GM21423 (cell line): ENCODE results near the gene PAQR9.

Experiments used
- ATAC-seq: cut with Tn5 transposase; IDR thresholded peaks from one replicate; pipeline ENCODE4 v1.9.1; 2021; ENCODE audit warnings: mild to moderate bottlenecking, moderate library complexity; ENCODE audit not compliant: unreplicated experiment

PAQR9 gene

GRCh38 chr3:142983318-142983717 lies 19.8 kb upstream of the PAQR9 start:
- ATAC-seq, result no peak

GRCh38 chr3:142982038-142982773 lies 18.7 kb upstream of the PAQR9 start:
- no peak for ATAC-seq

DNA sequence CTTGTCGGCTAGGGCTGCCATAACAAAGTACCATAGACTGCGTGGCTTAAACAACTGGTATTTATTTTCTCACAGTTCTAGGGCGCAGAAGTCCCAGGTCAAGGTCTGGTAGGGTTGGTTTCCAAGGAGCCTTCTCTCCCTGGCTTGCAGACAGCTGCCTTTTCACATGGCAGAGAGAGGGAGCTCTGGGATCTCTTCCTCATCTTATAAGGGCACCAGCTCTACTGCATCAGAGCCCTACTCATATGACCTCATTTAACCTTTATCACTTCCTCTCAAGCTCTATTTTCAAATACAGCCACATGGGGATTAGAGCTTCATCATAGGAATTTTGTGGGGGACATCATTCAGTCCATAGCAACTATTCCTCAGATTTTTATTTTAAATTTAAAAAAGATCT lies 17.6 kb upstream of the PAQR9 start:
- no peak for ATAC-seq

GRCh38 chr3:142977399-142977728 lies 13.9 kb upstream of the PAQR9 start:
- ATAC-seq, result no peak

GRCh38 chr3:142976621-142977398 lies 13.3 kb upstream of the PAQR9 start:
- ATAC-seq, result no peak

GRCh38 chr3:142975316-142975995 lies 12.0 kb upstream of the PAQR9 start:
- no peak for ATAC-seq

GRCh38 chr3:142973217-142974009 lies 9.9 kb upstream of the PAQR9 start:
- no peak for ATAC-seq

DNA sequence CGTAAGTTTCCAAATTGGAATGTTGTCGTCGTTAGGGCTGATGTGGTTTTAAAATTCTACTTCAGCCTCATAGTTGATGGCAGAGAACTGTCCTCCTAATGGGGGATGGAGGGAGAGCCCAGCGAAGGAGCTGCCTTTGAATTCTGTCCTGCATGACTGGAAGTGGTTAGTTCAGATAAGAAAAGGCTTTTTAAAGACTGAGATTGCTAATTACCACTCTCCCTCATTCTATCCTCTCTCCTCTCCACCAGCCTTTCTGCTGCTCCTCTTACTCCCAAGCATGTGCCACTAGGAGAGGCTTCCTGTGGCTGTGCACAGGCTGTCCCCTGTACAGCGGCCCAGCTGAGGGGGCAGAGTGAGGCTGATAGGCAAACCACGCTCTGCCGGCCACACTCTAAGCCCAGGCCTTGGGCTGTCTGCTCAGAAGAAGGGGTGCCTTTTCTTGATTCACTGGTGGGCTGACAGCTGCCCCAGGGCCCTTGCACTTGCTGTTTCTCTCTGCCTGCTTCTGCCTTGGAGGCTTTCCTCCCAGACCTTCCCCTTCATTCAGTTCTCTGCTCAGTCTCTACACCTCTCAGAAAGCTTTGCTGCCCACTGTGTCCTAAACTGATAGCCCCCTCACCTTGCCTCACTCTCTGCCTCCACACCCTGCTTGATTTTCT lies 8.7 kb upstream of the PAQR9 start:
- no peak for ATAC-seq

DNA sequence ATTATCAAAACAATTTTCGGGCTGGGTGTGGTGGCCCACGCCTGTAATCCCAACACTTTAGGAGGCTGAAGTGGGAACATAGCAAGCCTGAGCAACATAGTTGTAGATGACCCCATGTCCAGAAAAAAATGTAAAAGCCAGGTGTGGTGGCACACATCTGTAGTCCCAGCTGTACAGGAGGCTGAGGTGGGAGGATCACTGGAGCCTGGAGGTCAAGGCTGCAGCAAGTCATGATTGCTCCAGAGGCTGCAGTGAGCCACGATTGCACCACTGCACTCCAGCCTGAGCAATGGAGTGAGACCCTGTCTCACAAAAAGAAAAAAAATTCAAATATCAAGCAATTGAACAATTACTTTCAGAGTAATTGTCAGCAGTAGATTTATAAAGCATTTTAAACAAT lies 8.0 kb upstream of the PAQR9 start:
- no peak for ATAC-seq

DNA sequence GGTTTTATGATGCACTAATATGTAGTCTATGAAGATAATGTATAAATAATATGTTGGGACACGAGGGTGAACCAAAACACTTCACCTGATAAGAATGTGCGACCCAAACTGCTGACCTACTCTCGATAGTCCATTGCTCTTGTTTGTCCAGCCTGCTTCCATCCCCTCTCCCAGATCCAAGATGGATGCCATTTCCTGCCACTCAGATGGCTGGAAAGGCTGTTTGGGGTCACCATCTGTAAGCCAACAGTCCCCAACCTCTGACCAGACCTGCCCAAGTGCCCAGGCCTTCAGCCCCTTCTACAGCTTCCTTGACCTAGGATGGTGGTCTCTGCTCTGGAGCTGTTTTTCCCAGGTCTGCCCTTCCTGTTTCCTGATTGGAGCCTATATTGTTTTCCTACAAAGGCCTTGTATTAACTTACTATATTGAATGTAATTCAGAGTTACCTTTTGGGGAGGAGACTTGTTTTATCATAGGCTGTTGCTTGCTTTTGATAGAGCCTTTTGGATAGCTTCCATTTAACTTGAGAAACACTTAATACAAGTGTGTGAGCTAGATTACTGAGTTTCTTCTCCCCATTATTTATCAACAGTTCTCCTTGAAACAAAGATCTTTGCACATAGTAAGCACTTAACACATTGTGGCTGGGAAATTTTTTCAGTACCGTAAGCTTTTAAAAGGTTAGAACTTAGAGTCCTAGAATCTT lies 5.0 kb upstream of the PAQR9 start:
- ATAC-seq, result no peak

GRCh38 chr3:142966808-142967207 lies 3.3 kb upstream of the PAQR9 start:
- no peak for ATAC-seq

GRCh38 chr3:142965581-142965980 lies 2.1 kb upstream of the PAQR9 start:
- no peak for ATAC-seq

DNA sequence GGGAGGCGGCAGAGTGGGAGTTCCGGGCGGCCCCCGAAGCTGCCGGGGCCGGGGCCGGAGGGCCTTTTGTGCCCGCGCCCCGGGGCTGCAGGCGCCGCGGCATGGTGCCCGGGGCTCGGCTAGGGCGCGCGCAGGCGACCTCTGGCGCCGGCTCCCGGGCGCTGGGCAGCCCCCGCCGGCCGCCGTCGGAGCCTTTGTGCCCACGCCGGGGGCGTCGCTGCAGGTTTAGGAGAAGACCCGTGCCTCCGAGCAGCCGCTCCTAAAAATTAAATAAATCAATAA lies 299 bp downstream of the PAQR9 start:
- peak; percentile 20 for ATAC-seq

GRCh38 chr3:142962520-142963233 lies 797 bp downstream of the PAQR9 start:
- ATAC-seq, result no peak

DNA sequence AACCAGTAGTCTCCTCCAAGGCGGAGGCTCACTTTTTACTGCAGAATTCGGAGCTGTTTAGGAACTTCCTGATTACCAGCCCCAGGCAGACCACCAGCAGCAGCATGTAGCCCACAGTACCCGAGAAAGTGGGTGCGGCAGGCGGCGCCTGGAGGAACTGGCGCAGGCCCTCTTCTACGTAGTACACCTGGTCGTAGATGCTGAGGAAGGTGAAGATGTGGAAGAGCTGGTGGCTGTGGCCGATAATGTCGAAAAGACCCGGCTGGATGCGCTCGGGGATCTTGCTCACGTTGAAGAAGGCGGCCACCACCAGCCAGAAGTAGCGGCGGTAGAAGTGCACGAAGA lies 1.3 kb downstream of the PAQR9 start:
- no peak for ATAC-seq

DNA sequence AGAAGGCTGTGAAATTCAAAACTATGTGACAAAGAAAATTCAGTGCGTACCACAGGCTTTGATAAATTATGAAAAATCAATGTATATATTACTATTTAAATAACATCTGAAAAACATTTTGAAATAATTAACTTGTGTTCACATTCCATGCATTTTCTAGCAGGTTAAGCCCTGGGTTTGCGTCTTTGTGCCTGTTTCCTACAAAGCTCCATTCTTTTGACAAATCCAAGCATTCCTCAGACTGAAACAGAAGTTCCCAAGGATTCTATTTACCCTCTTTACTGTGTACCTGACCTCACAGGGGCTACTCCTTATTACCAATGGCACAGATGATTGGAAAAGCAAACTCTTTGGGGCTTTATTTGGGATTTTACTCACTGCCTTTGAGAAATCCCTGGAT lies 1.9 kb downstream of the PAQR9 start:
- no peak for ATAC-seq

DNA sequence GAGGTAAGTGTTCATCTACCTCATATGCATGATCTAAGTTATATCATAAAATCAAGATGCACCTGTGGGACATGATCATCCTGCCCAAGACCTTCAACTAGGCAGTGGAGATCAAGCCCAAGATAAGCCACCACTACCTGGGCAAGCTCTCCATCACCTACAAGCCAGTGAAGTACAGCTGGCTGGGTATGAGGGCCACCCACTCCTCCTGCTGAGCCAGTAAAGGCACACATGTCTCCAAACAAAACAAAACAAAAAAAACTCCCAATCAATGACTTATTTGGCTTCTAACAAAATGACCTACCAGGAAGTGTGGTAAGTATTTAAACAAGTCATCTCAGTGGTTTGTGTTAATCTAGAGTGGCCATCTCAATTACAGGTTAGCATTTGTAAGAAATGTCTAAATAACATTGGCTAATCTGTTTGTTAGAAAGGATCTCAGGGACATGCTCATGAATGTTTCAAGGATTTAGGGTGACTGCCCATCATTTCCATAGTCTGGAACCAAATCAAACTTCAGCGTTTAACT lies 3.1 kb downstream of the PAQR9 start:
- no peak for ATAC-seq

DNA sequence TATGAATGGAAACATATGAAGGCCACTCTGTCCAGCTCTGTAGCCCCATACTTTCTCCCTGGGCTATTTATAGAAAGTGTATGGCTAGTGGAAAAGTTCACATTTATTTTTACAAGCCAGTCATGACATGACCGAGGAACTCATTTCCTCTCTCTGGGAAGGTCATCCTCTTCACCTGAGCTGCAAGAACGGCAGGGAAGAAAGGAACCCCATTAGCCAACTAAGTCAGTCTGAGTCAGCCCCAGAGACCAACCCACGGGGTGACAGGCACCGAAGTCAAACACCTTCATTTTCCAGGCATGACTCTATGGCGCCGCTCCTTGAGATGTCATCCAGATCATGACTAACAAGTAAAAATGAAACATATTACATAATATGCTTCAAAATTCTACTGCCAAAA lies 4.8 kb downstream of the PAQR9 start:
- no peak for ATAC-seq

GRCh38 chr3:142953443-142953842 lies 10.0 kb downstream of the PAQR9 start:
- ATAC-seq, result no peak
